K562 (cell line): ENCODE data around the gene MPDZ.

ENCODE experiments used
- MAZ ChIP-seq, 2 experiments: fragments of 450-650 bp in 1 of 2; sonication (generic) in 1 of 2; formaldehyde crosslinking; IDR thresholded peaks in 1 of 2; conservative IDR thresholded peaks in 1 of 2; 2 replicates each; pipeline versions ENCODE4 v1.4.0 to v1.5.0; 2020; ENCODE audit warnings: mild to moderate bottlenecking in 1 of 2, missing genetic modification reagents in 1 of 2
- NFE2L1 ChIP-seq: fragments of 450-650 bp; IDR thresholded peaks from 2 replicates; pipeline ENCODE4 v1.6.1; 2016; ENCODE audit warnings: missing genetic modification characterization, low read depth, mild to moderate bottlenecking, missing compliant biosample characterization, moderate library complexity, borderline replicate concordance
- THRAP3 ChIP-seq: fragments of 450-650 bp; IDR thresholded peaks from 2 replicates; pipeline ENCODE4 v1.6.1; 2016; ENCODE audit warnings: mild to moderate bottlenecking, inconsistent platforms, borderline replicate concordance
- XRCC3 ChIP-seq: fragments of 450-650 bp; IDR thresholded peaks from 2 replicates; pipeline ENCODE4 v1.6.1; 2017; ENCODE audit warnings: mild to moderate bottlenecking, moderate library complexity

- TF ChIP-seq XRCC3 (no peak), THRAP3 (no peak), NFE2L1 (tag) (no peak), MAZ (CRISPR knock-in tag; conservative IDR thresholded peaks at IDR 0.05 in 1 of 2, IDR thresholded peaks at IDR 0.05 in 1 of 2) (no peak)
Observed at GRCh38 chr9:13158986-13159385, 120.5 kb downstream of the MPDZ start.
